ENCODE data around the gene ALAS2.

The ALAS2 gene

GRCh38 chrX:54980334-54980733 is 50.4 kb downstream of the ALAS2 start:
- H3K27ac ChIP-seq: no peak overlapping the region
- no peak for TF ChIP-seq CTCF (conservative IDR thresholded peaks at IDR 0.05)

GRCh38 chrX:54979432-54979831 is 51.3 kb downstream of the ALAS2 start:
- no peak for TF ChIP-seq CTCF (conservative IDR thresholded peaks at IDR 0.05)
- no peak overlapping the region for H3K27ac ChIP-seq

- TF ChIP-seq CTCF (conservative IDR thresholded peaks at IDR 0.05): no peak
- H3K27ac ChIP-seq: no peak overlapping the region
Measured at GRCh38 chrX:54978448-54978847, 52.3 kb downstream of the ALAS2 start.

GRCh38 chrX:54977387-54977786 is 53.4 kb downstream of the ALAS2 start:
- no peak for TF ChIP-seq CTCF (conservative IDR thresholded peaks at IDR 0.05)
- no peak overlapping the region for H3K27ac ChIP-seq

- no peak for TF ChIP-seq CTCF (conservative IDR thresholded peaks at IDR 0.05)
- no peak overlapping the region for H3K27ac ChIP-seq
Measured at GRCh38 chrX:54964766-54965497, 65.8 kb downstream of the ALAS2 start.

GRCh38 chrX:54961750-54962149 is 69.0 kb downstream of the ALAS2 start:
- TF ChIP-seq CTCF (conservative IDR thresholded peaks at IDR 0.05): no peak

More at GRCh38 chrX:54961750-54962149, 69.0 kb downstream of the ALAS2 start:
- H3K27ac ChIP-seq: no peak overlapping the region

Data from VCaP (cell line).